ENCODE results near the gene GAB4.

DNA sequence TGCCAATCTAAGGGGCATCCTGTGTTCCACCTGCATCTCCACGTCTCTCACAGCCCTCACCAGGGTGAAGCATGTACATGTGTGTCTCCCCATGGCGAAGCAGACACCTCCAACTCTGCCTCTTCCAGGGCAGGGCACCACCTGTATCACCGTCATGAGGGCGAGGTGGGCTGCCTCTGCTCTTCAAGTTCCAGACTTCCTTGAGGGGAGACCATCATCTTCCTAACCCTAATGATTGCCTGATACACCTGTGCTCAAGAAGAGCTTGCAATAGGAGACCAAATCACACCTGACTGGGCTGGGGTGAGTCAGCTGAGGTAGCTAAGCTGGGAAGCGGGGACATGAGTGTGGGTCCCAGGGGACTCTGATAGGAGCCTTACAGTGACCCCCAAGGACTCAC, 43.7 kb downstream of the GAB4 start:
- TF ChIP-seq, protein P1, sequence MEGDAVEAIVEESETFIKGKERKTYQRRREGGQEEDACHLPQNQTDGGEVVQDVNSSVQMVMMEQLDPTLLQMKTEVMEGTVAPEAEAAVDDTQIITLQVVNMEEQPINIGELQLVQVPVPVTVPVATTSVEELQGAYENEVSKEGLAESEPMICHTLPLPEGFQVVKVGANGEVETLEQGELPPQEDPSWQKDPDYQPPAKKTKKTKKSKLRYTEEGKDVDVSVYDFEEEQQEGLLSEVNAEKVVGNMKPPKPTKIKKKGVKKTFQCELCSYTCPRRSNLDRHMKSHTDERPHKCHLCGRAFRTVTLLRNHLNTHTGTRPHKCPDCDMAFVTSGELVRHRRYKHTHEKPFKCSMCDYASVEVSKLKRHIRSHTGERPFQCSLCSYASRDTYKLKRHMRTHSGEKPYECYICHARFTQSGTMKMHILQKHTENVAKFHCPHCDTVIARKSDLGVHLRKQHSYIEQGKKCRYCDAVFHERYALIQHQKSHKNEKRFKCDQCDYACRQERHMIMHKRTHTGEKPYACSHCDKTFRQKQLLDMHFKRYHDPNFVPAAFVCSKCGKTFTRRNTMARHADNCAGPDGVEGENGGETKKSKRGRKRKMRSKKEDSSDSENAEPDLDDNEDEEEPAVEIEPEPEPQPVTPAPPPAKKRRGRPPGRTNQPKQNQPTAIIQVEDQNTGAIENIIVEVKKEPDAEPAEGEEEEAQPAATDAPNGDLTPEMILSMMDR (IDR thresholded peaks at IDR 0.05), result no peak
- no peak for TF ChIP-seq POLR2A (IDR thresholded peaks at IDR 0.05)
- TF ChIP-seq POLR2AphosphoS5 (IDR thresholded peaks at IDR 0.05), result no peak
- TF ChIP-seq EP300 (IDR thresholded peaks at IDR 0.05; ENCODE audit: low read depth), result no peak

Data from transverse colon (tissue), 4 donors.